GF-D8 (cell line): ENCODE data around the gene GPT2.

Experiments
- DNase-seq: peaks from one replicate; lab custom pipeline; 2025; lab: John Stamatoyannopoulos, UW

GPT2 gene

GRCh38 chr16:46968063-46968435, 83.9 kb downstream of the GPT2 start:
- DNase-seq: no peak

- no peak for DNase-seq
Measured at GRCh38 chr16:46970089-46970488, 85.9 kb downstream of the GPT2 start.

- no peak for DNase-seq
Measured at GRCh38 chr16:46971271-46971670, 87.1 kb downstream of the GPT2 start.

- DNase-seq: no peak
Measured at GRCh38 chr16:46972429-46973206, 88.5 kb downstream of the GPT2 start.

GRCh38 chr16:46973207-46973995, 89.2 kb downstream of the GPT2 start, which contains the start of gene DNAJA2:
Gene DNAJA2 (minus strand): TSS chr16:46973674. CDS start chr16:46973572, 102 bp downstream.
- peak; percentile 73 for DNase-seq

- no peak for DNase-seq
Measured at GRCh38 chr16:46973996-46974324, 89.8 kb downstream of the GPT2 start.

GRCh38 chr16:46974352-46974751, 90.2 kb downstream of the GPT2 start:
- peak; percentile 13 for DNase-seq

- DNase-seq: no peak
Measured at GRCh38 chr16:46975165-46975564, 91.0 kb downstream of the GPT2 start.

- no peak for DNase-seq
Measured at GRCh38 chr16:46975908-46976470, 91.8 kb downstream of the GPT2 start.

- no peak for DNase-seq
Measured at GRCh38 chr16:46976550-46976949, 92.4 kb downstream of the GPT2 start.
